Peyer's patch (tissue), 4 donors: Measurements from ENCODE around the gene TMTC2. TPM values are rescaled to one million over a fixed set of nuclear protein-coding genes. Genes with fewer than 3 reads are reported as not detected.

Experiments
- DNase-seq, 3 donors: peaks; one replicate each; pipeline ENCODE4 v3.0.0-alpha.2; 2017 to 2019
- H3K27ac ChIP-seq, 4 donors: fragments of 200-600 bp; sonication (generic); one replicate each; pipeline ENCODE4 v1.5.1; 2016 to 2019
- H3K27me3 ChIP-seq, 2 donors: fragments of 200-600 bp; sonication (generic); one replicate each; pipeline ENCODE4 v1.5.1; 2019
- H3K36me3 ChIP-seq, 3 donors: fragments of 200-600 bp; sonication (generic); one replicate each; pipeline ENCODE4 v1.5.1; 2016 to 2019
- H3K4me1 ChIP-seq, 4 donors: fragments of 200-600 bp; sonication (generic); one replicate each; pipeline ENCODE4 v1.5.1; 2016 to 2019
- H3K4me3 ChIP-seq, 4 donors: fragments of 200-600 bp; sonication (generic); 1 replicate in 3 of 4; 2 replicates in 1 of 4; pipeline ENCODE4 v1.5.1; 2016 to 2019; ENCODE audit warnings: mild to moderate bottlenecking in 1 of 4
- H3K9me3 ChIP-seq, 4 donors: fragments of 200-600 bp; sonication (generic); one replicate each; pipeline ENCODE4 v1.5.1; 2016 to 2019; ENCODE audit warnings: mild to moderate bottlenecking in 1 of 4
- POLR2A ChIP-seq, 2 donors: fragments of 450-650 bp; IDR thresholded peaks; one replicate each; pipeline ENCODE4 v1.5.1; 2017; ENCODE audit warnings: antibody characterized with exemption in 2 of 2, mild to moderate bottlenecking in 2 of 2, moderate library complexity in 2 of 2
- total RNA-seq, 4 donors: library from RNA; depleted of rRNA; stranded (reverse); fragments of >200 nt; gene quantifications; one replicate each; pipeline ENCODE4 v1.1.0, GENCODE V29; 2016
- TF ChIP-seq, protein P1 (sequence below), 6 experiments: fragments of 450-650 bp in 4 of 6; fragments of 200-600 bp in 2 of 6; sonication (generic) in 1 of 6; IDR thresholded peaks; one replicate each; pipeline ENCODE4 v1.5.1; 2017 to 2019; ENCODE audit warnings: antibody characterized with exemption in 6 of 6, mild to moderate bottlenecking in 3 of 6, moderate library complexity in 1 of 6

The TMTC2 gene
- total RNA-seq, 4 donors from 2014 or later = 7.0 to 19.8 (median 8.5) TPM

- no peak for TF ChIP-seq POLR2A (IDR thresholded peaks at IDR 0.05)
- TF ChIP-seq, protein P1, sequence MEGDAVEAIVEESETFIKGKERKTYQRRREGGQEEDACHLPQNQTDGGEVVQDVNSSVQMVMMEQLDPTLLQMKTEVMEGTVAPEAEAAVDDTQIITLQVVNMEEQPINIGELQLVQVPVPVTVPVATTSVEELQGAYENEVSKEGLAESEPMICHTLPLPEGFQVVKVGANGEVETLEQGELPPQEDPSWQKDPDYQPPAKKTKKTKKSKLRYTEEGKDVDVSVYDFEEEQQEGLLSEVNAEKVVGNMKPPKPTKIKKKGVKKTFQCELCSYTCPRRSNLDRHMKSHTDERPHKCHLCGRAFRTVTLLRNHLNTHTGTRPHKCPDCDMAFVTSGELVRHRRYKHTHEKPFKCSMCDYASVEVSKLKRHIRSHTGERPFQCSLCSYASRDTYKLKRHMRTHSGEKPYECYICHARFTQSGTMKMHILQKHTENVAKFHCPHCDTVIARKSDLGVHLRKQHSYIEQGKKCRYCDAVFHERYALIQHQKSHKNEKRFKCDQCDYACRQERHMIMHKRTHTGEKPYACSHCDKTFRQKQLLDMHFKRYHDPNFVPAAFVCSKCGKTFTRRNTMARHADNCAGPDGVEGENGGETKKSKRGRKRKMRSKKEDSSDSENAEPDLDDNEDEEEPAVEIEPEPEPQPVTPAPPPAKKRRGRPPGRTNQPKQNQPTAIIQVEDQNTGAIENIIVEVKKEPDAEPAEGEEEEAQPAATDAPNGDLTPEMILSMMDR (IDR thresholded peaks at IDR 0.05) = no peak
- H3K36me3 ChIP-seq = no peaks in the 10 kb centered on the region
These were observed 181.2 kb downstream of the TMTC2 start for GRCh38 chr12:82867762-82868500.

GRCh38 chr12:82870771-82871377, 184.2 kb downstream of the TMTC2 start:
- H3K4me3 ChIP-seq = no peak overlapping the region
- H3K36me3 ChIP-seq = no peaks in the 10 kb centered on the region
- no peaks in the 10 kb centered on the region for H3K4me1 ChIP-seq
- H3K27ac ChIP-seq = no peak overlapping the region
- no peaks in the 10 kb centered on the region for H3K27me3 ChIP-seq
- no peak for TF ChIP-seq POLR2A (IDR thresholded peaks at IDR 0.05)
- TF ChIP-seq, protein P1 (IDR thresholded peaks at IDR 0.05) = no peak
- no peak for DNase-seq
- H3K9me3 ChIP-seq = no peaks in the 10 kb centered on the region

More at GRCh38 chr12:82867762-82868500, 181.2 kb downstream of the TMTC2 start:
- Histone ChIP-seq H3K27me3 (no peaks in the 10 kb centered on the region), H3K4me3 (no peak overlapping the region), H3K9me3 (no peaks in the 10 kb centered on the region), H3K27ac (no peak overlapping the region), H3K4me1 (peaks cover 0 to 5% (median 0%) of the 10 kb centered on the region in 4 donors)
- no peak for DNase-seq

DNA sequence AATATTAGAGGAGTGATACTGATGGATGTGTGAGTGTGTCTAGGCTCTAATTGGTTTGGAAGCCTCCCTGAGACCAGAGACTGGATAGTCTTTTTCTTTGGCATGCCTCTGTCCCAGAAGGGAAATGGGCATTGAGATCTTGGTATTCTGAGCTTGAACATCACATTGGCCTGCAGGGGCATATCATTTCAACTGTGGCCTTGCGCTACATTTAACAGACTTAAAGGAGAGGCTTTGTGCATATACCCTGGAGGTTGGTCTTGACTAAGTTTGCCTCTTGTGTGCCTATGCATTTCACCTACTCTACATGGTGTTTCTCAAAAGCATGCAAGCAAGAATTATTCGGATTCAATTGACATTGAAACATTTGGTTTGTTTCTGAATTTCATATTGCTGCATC, 185.4 kb downstream of the TMTC2 start:
- H3K36me3 ChIP-seq = no peaks in the 10 kb centered on the region
- H3K27me3 ChIP-seq = no peaks in the 10 kb centered on the region
- H3K27ac ChIP-seq = no peak overlapping the region
- no peak for DNase-seq
- H3K9me3 ChIP-seq = no peaks in the 10 kb centered on the region
- no peak for TF ChIP-seq POLR2A (IDR thresholded peaks at IDR 0.05)
- H3K4me3 ChIP-seq = no peak overlapping the region
- no peaks in the 10 kb centered on the region for H3K4me1 ChIP-seq

- H3K27me3 ChIP-seq = no peaks in the 10 kb centered on the region
- H3K4me1 ChIP-seq = no peaks in the 10 kb centered on the region
- DNase-seq = no peak
- H3K4me3 ChIP-seq = no peak overlapping the region
- H3K9me3 ChIP-seq = no peaks in the 10 kb centered on the region
- TF ChIP-seq POLR2A (IDR thresholded peaks at IDR 0.05) = no peak
- TF ChIP-seq, protein P1 (IDR thresholded peaks at IDR 0.05) = no peak
- no peaks in the 10 kb centered on the region for H3K36me3 ChIP-seq
- no peak overlapping the region for H3K27ac ChIP-seq
These were observed 186.6 kb downstream of the TMTC2 start for GRCh38 chr12:82873309-82873708.

- H3K36me3 ChIP-seq = no peaks in the 10 kb centered on the region
- no peaks in the 10 kb centered on the region for H3K9me3 ChIP-seq
- H3K27ac ChIP-seq = no peak overlapping the region
- H3K4me1 ChIP-seq = no peaks in the 10 kb centered on the region
- no peak overlapping the region for H3K4me3 ChIP-seq
- no peak for DNase-seq
- no peaks in the 10 kb centered on the region for H3K27me3 ChIP-seq
- TF ChIP-seq POLR2A (IDR thresholded peaks at IDR 0.05) = no peak
- TF ChIP-seq, protein P1 (IDR thresholded peaks at IDR 0.05) = no peak
These were observed 187.2 kb downstream of the TMTC2 start for GRCh38 chr12:82873951-82874350.

DNA sequence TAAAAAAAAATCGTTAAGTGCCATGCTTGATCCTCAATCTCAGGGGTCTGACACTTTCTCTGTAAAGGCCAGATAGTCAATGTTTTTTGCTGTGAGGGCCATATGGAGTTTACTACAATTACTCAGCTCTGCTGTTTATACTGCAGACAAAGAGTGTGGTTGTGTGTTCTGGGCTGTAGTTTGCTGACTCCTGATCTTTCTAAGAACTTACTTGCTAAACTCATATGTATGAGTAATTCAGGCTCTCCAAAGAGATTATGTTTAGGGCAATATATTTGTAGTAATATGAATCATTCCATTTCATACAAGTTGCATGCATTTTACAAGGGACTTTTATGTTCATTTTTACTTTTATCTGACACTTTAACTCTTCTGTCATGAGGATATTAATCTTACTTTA, 188.2 kb downstream of the TMTC2 start:
- Histone ChIP-seq H3K4me3 (no peak overlapping the region), H3K9me3 (no peaks in the 10 kb centered on the region), H3K4me1 (peaks cover 0 to 2% (median 0%) of the 10 kb centered on the region in 4 donors), H3K27me3 (no peaks in the 10 kb centered on the region), H3K36me3 (no peaks in the 10 kb centered on the region), H3K27ac (no peak overlapping the region)
- no peak for TF ChIP-seq POLR2A (IDR thresholded peaks at IDR 0.05)
- TF ChIP-seq, protein P1 (IDR thresholded peaks at IDR 0.05) = no peak
- no peak for DNase-seq
